GM04504 (cell line): Measurements from ENCODE around the gene PRPF38B.

Source experiments
- DNase-seq: peaks from one replicate; pipeline ENCODE4 v3.0.0-alpha.2; 2012; ENCODE audit warnings: low read depth

The PRPF38B gene

DNA sequence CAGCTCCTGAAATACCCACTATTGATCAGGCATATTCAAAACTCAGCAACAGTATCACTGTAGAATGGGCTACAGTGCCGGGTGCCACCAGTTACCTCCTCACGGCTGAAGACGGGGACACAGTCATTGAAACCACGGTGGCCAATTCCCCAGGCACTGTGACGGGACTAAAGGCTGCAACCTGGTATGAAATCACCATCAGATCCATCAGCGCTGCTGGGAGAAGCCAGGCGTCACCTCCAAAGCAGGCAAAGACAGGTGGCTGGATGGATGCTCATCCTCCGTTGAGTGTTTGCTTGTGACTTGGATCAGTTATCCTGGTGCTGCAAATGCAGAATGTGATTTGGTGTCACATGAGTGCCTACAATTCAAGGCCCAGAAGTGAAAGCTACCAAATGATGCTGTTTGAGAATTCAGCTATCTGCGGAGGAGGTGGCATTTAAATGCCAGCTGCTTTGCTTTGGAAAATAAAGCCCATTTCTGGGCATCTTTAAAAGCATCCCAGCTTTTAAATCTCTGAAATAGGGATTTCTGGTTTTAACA, 25.7 kb downstream of the PRPF38B start:
- no peak for DNase-seq

DNA sequence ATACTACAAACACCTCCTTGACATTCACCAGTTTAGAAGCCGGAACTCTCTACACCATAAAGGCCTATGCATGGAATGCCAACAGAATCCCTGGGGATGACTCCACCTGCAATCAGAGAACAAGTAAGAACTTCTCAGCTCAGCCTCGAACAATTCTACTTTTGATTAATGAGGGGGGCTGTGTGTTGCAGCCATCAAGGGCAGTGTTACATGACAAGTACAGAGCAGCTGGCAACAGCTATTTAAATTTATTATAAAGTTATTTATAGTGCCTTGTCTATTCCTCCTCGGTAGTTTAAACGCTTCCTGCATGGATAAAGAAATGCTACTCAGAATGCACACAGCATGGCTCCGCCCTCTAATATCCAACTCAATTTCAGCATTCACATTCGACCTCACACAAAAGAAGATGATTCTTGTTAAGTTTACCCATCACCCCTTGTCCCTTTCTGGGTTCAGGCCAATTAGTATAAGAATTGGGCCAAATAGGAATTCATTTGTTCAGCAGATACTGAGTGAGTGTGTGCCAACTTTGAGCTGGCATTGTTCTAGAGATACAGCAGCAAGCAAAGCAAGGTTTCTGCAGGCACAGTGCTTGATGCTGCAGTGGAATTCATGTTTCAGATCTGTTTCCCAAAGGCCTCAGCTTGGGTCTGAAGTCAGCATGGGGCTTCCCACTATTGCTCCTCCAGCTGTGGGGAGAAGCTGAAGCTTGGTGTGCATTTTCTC, 27.0 kb downstream of the PRPF38B start:
- no peak for DNase-seq

DNA sequence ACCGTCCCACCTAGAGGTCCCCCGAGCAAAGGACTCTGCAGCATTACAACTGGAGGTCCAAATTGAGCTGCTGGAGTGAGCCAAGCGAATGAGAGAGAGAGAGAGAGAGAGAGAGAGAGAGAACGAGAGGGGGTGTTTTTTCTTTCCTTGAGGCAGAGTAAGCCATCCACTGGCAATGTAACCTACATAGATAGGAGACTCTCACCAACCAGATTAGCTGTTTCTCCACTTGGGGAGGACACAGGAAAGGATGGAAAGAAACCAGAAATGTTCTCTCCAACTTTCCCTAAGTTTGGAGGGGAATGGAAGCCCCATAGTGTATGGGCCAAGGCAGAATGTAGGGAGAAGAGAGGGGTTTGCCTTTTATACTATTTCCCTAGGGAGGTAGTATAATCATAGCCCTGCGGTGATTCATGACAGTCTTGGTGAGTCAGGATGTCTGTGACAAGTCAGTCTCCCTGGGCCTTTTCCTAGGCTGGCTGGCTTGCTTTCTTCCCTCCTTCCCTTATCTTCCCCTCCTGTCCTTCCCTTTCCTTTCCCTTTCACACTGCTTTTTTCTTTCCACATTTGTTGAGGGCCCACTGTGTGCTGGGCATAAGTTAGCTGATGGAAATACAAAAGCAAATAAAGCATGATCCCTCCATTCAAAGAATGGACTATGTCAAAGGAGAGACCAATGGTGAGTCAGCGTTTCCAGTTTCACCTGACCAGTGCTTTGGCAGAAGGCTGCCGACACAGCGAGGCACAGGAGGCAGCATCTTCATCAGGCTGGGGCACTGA, 27.7 kb downstream of the PRPF38B start:
- peak; percentile 71 for DNase-seq

DNA sequence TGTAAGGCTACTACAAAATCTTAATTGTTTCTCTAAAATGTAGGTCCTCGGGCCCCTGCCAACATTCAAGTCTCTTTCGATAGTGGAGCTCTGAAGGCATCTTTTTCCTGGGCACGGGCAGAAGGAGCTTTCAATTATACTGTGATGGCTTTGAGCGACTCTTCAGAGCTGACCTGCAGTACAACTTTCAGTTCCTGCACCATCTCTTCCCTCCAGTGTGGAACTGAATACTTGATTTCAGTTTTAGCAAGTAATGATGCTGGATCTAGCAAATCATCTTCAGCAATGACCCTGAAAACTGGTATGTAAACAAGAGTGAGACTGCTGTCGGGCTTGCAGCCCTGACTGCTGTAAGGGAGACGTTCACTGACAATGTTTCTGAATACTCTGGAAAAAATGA, 30.2 kb downstream of the PRPF38B start:
- no peak for DNase-seq

DNA sequence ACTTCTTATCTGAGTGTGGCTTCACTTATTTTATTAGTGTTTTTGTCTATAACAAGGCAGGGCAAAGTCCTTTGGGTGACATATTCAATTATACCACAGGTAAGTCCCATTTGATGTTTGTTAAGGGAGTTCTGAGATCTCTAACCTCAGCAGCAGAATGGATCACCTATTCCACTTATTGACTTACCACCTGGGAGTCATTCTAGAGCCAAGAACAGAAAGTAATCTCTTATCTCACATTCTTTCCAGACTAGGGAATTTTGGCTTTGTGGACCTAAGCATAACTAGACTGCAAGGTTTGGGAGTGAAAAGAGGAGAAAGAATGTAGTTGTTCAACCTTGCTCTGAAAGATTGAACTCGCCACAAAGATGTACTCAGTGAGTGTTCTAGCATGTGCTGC, 33.8 kb downstream of the PRPF38B start:
- no peak for DNase-seq

DNA sequence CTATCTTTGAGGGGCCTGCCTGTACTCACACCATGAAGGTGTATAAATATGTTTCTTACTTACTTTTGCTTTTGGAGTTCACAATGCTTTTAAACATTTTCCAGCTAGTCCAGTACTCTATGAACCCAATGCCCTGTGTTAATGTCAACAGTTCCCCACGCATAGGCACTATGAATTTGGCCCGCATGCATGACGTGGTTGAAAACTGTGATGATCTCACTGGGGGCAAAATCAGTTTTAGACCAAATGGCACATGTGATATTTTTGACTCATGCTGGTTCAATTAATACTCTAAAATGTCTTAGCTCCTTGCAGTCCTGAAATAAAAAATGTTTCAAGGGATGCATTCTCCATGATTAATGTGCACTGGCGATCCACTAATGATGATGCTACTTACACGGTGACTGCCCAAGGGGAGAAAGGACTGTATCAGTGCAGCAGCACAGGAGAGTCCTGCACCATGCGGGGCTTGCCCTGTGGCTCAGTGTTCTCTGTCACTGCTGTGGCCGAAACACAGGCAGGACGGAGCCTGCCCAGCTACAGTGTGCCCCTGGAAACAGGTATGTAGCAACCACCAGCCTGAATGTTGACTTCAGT, 36.3 kb downstream of the PRPF38B start:
- no peak for DNase-seq

DNA sequence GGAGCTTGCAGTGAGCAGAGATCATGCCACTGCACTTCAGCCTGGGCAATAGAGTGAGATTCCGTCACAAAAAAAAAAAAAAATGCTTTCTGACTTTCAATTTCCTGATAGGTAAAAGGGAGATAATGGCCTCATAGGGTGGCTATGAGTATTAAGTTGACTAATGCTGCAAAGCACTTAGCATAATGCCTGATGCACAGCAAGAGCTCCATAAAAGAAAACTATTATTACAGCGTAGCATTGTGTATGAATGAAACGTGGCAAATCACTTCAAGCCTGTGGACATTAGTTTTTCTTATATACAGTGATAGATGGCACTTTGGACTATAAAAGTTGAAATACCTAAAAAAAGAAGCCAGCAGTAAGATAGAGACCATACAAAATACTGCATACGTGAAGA, 37.4 kb downstream of the PRPF38B start:
- no peak for DNase-seq

DNA sequence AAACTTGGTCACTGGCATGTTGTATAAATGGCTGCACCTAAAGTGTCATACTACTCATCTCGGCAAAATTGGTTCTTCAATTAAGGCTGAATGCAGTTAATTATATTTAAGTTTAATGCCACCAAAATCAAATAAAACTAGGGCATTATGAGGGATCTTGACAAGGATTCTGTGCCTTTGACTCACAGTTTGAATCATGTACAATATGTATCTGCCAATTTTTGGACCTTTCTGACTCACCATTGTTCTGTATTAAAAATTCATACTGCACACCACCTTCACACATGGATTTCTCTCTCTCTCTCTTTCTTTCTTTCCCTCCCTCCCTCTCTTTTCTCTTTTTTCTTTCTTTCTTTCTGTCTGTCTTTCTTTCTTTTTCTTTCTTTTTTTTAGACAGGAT, 40.3 kb downstream of the PRPF38B start:
- DNase-seq, result no peak

DNA sequence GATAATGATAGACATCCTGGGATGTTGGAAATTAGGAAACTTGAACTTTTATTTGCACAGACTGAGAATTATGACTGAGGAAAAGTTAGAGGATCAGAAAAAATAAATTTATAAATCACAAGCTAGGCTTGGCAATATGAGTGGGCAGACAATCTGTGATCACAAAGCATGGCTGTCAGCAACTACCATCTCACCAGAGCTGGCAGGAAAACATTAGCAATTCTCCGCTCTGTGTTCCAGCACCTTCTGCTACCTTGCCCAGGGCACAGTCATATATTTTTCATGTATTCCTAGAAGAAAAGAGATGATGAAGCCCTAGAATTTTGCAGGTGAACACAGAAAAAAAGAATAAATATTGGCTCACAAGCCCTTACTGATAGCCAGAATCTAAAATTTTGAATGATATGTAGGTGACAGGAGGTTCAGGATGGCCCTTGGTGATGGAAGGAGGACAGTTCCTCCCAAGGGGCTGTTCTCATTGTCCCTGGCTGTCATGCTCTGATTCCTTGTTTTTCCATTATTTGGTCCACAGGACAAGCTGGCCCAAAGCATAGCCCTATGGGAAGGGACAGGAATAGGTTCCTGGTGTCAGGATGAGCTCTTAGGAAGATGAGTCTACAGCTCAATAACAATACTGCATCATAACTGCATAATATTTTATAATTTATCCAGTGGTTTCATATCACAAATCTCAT, 42.2 kb downstream of the PRPF38B start:
- no peak for DNase-seq

DNA sequence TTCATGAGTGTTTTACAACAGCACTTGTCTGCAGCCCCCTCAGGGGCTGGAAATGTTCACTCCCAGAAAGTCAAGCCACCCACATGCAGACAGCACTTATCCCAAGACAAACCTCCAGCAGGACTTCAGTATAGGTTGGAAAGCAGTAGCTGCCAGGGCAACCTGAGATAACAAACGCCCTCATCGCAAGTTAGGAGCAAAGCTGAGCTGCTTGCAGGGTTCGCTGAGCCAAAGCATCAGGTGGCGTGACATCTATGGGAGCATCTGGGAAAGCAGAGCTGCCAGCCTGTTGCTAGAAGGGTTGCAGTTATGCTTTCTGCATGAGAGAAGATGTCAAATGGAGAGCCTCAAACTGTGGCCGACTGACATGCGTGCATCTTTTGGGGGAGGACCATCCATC, 50.1 kb downstream of the PRPF38B start:
- no peak for DNase-seq

DNA sequence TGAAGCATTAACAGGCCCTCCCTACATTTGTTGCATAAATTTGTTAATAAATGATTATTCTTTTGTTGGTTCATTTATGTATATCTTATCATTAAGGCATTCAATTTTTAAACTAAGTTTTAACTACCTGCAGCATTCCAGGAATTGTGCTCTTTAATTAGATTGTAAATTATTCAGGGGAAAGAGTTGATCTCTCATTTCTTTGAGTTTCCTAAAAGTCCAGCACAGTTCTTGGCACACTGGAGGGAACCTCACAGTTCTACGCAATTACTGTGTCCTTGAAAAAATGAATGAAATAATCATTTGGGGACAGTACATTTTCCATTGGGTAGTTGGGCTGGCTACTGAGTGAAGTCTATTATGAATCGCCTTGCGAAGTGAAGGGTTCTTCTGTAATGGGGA, 53.9 kb downstream of the PRPF38B start:
- DNase-seq, result no peak

DNA sequence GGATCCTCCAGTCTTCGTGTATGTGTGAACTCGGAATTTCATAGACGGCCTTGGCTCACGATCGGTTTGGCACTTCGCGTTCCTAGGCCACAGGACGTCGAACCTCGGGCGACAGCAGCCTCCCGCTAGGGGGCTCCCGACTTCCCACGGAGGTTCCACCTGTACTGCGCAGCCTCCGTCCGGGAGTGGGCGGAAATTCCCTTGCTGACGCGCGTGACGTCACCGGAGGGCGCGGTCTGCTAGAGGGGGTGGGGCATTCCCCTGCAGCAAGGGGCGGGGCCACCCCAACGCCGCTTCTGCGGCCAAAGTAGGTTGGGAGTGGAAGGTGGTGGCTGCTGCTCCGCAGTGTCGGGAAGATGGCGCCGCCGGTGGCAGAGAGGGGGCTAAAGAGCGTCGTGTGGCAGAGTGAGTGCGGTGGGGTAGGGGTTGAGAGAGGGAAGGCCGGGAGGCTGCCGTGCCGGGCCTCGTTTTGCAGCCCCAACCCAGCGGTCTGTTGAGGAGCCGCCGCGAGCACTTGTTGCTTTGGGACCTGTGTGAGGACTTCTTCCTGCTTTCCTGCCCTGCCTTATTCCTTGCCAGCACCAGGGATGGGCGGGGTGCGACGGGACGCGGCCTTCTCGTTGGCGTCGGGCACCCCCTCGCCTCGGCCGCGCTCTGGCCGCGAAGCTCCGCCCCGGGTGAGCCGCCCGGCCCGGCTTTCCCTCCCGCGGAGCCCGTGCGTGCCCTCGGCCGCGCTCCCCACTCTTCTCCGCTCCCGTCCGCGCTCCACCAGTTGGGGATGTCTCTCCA, 54.5 kb downstream of the PRPF38B start, which contains the start of gene STXBP3:
Gene STXBP3 (plus strand): TSS at position 293 of the 789 bp plus-strand sequence. CDS start 64 bp downstream, at position 357.
- peak; percentile 94 for DNase-seq

DNA sequence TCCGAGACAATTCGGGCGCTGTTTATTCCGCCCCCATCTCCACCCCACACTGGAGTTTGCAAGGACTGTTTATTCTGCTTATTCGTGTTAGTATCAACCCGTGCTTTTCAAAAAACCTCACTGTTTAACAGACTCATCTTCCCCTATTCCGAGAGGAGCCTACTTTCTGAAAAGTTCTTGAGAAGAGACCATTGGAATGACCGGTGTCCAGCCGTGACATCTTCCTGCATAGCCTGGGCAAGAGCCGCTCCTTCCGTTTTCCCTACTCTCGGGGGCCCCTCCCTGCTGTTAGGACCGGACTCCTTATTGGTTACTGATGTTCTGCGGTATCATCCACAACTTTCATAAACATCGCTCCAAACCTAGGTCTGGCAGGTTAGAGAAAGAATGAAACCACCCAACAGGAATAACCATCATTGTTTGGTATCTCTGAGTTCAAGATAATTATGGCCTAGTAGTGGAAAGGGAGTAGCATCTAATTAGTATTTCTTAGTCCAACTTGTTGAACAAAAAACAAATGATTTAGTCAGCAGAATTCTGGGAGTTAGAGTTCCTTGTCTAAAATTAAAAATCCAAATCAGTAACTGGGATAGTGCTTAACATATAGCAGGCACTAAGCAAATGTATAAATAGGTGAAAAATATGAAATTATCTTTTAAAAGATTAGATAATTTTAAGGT, 55.2 kb downstream of the PRPF38B start:
- peak; percentile 69 for DNase-seq

DNA sequence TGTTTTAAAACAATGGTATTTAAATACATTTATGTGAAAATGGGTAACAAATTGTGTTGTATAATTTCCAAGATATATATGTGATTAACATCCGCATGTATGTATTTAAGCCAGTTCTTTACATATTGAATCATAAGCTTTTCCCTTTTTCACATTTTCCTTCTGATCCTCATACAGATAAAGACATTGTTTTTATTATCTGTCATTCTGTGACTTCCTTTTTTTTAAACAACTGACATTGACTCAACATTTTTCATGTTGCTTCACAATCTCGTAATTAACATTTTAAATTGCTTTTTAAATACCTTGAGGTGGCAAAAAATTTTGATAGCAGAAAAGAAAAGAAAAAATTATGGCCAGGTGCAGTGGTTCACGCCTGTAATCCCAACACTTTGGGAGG, 55.8 kb downstream of the PRPF38B start:
- DNase-seq, result no peak

DNA sequence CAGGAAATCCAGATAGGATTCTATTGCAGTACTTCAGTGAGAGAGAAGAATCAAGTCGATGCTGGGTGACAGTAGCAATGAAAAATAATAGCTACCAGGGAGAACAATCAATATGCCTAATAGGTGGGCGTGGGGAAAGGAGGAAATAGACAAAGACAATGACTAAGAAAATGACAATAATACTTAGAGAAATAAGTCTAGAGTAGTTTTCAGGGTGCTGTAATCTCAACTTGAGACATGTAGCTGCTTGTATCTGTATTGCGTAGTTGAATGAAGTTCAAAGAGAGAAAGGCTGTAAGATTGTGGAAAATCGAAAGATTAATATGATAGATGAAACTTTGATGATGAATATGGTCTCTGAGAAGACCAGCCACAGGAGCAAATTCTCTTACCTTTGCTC, 57.0 kb downstream of the PRPF38B start:
- no peak for DNase-seq

DNA sequence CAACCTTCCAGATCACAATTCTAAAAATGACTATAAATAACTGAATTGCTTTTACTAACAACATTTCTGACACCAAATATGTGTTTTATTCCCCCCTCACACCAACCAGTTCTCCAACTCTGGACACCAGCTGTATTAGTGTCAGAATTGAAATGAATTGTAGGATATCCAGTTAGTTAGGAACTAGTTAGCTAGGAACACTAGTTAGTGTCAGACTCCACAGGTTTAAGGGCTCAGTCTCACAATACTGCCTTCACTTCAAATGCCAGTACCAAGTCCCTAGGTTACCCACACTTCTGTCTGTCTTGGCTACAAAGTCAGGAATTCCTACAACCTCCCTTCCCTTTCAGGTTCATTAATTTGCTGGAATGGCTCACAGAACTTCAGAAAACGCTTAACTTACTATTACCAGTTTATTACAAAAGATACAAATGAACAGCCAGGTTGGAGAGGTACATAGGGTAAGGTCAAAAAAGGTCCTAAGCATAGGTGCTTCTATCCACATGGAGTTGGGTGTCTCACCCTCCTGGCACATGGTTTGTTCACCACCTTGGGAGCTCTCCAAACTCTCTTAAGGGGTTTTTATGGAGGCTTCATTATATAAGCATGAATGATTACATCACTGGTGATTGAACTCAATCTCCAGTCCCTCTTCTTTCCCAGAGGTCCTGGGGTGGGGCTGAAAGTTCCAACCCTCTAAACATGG, 58.5 kb downstream of the PRPF38B start:
- DNase-seq, result no peak
